ENCODE measurements around the gene NME9.

Gene NME9

GRCh38 chr3:138334608-138335007 lies 5.0 kb upstream of the NME9 start:
- DNase-seq (ENCODE audit: low read depth in 3 of 3) = no peak

- no peak for DNase-seq (ENCODE audit: low read depth in 3 of 3)
Observed at GRCh38 chr3:138332472-138333073, 2.9 kb upstream of the NME9 start.

GRCh38 chr3:138331143-138331894 lies 1.7 kb upstream of the NME9 start:
- no peak for DNase-seq (ENCODE audit: low read depth in 3 of 3)

DNA sequence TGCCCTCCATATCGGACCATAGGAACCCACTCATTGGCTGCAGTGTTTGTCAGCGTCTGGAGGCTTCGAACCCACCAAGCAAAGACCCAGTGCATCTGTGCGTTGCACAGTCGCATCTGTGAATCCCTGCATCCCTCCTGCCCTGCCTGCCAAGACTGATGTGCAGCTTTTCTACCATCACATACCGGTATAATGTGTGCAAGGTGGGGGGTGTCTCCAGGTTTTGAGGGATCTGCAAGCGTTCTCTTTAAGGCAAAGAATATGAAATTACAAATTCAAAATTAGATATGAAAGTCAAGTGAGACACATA lies 288 bp upstream of the NME9 start:
- no peak for DNase-seq (ENCODE audit: low read depth in 3 of 3)

GRCh38 chr3:138328341-138328740 lies 1.3 kb downstream of the NME9 start:
- DNase-seq (ENCODE audit: low read depth in 3 of 3) = no peak

GRCh38 chr3:138327831-138328230 lies 1.8 kb downstream of the NME9 start:
- DNase-seq (ENCODE audit: low read depth in 3 of 3) = no peak

DNA sequence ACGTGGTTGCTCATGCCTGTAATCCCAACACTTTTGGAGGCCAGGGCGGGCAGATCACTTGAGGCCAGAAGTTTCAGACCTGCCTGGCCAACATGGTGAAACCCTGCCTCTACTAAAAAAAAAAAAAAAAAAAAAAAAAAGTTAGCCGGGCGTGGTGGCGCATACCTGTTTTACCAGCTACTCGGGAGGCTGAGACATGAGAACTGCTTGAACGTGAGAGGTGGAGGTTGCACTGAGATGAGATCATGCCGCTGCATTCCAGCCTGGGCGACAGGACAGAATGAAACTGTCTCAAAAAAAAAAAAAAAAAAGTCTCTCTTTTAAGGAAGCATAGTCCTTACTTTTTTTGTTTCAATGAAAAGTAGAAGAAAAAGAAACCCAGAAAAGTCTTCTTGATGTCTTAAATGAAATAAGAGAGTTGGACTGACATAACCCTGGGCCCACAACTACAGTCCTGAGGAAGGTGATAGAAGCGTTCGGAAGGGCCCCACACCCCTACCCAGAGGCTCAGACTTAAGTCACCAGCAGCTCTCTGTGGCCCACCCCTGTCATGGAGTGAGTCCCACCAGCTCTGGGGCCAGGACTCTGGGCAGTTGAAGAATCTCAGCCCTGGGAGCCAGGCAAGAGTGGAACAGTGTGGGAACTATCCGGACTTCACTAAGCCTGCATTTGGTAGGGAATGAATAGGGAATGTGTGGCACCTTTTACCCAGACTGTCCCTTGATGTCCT lies 2.6 kb downstream of the NME9 start:
- DNase-seq (ENCODE audit: low read depth in 3 of 3) = no peak

DNA sequence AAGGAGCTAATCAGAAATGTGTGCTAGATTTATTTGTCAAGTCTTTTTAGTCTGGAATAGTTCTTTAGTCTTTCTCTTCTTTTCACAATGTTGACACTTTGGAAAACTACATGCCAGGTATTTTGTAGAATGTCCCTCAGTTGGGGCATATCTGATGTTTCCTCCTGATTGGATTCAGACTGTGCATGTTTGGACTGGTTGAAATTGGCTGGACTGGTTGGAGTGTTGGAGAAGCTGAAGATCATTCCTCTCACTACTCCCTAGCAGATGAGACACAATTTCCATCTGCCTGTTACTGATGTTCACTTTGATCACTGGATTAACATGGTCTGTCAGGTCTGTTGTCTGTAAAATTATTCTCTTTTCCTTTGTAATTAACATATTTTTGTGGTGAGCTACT lies 3.7 kb downstream of the NME9 start:
- DNase-seq (ENCODE audit: low read depth in 3 of 3) = no peak

DNA sequence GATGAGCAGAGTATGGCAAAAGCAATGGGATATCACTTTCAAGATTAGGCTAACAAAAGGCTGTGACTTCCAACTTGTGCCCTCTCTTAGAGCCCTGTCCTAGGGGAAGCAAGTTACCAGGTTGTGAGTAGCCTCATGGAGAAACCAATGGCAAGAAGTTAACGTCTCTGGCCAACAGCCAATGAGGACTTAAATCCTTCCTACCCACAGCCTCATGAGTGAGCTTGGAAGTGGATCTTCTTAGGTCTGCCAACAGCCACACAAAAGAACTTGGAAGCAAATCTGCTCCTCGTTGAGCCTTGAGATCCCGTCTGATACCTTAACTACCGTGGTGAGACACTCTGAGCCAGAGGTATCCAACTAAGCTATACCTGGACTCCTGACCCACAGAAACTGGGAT lies 5.7 kb downstream of the NME9 start:
- no peak for DNase-seq (ENCODE audit: low read depth in 3 of 3)

- DNase-seq (ENCODE audit: low read depth in 3 of 3) = no peak
Observed at GRCh38 chr3:138317687-138318086, 12.0 kb downstream of the NME9 start.

DNA sequence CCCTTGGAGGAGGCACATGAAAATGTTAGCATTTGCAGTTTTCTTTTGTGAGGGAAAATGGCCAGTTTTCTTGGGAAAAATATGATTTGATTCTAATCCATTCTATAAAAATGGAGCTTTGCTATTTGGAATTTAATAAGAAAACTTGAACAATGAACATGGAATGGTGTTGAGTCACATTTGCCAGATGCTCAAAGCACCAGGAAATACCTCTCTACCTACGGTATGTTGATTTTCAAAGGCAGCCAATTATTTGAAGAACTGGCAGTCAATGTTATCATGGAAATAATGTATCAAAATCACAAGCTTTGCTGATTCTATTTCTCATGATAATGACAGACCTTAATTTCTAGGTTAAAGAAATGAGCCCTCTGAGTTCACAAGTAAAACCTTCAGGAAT lies 14.9 kb downstream of the NME9 start:
- DNase-seq (ENCODE audit: low read depth in 3 of 3) = no peak

GRCh38 chr3:138310494-138310893 lies 19.2 kb downstream of the NME9 start:
- DNase-seq (ENCODE audit: low read depth in 3 of 3) = no peak

- DNase-seq (ENCODE audit: low read depth in 3 of 3) = no peak
Observed at GRCh38 chr3:138308783-138309182, 20.9 kb downstream of the NME9 start.

DNA sequence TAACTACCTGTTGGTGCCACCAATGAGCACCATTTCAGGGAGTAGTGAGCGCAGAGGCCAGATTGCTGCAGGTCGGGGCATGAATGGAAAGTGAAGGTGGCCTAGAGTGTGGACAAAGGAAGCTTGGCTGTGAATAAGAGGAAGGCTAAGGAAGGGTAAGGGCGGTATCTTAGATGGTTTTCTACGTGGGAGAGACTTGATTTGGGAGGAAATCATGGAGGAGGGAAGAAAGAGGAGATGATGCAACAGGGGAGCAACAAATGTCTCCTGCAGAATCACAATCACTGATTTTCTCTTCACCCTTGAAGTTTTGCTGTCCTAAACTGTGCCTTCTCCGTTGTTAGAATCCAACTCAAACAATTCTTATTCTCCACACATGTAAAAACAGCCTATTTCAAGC lies 21.8 kb downstream of the NME9 start:
- no peak for DNase-seq (ENCODE audit: low read depth in 3 of 3)

DNA sequence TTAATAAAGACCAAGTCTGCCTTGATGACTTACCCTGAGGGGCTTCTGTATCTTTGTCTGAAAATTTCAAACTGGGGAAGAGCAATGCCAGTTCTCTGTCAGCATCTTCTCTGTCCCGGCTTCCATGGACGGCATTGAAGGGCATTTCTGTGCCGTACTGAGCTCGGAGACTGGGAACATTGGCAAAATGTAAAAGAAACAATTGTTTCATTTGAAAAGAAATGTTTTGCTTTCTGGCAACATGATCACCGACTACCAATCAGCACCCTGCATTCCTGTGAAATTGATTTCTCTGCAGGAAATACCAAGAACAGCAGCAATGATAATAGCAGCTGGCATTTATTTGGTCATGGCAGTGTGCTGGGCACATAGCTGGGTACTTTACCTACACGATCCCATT lies 26.2 kb downstream of the NME9 start:
- DNase-seq (ENCODE audit: low read depth in 3 of 3) = no peak

GRCh38 chr3:138300647-138301046 lies 29.0 kb downstream of the NME9 start:
- DNase-seq (ENCODE audit: low read depth in 3 of 3) = no peak

GRCh38 chr3:138297876-138298275 lies 31.8 kb downstream of the NME9 start:
- DNase-seq (ENCODE audit: low read depth in 3 of 3) = no peak

- DNase-seq (ENCODE audit: low read depth in 3 of 3) = peak in 1 of 3 donors; percentile 10
Observed at GRCh38 chr3:138297059-138297607, 32.5 kb downstream of the NME9 start.

GRCh38 chr3:138296639-138297038 lies 33.0 kb downstream of the NME9 start:
- peak; percentile 12 to 25 (median 15) for DNase-seq (ENCODE audit: low read depth in 3 of 3)

DNA sequence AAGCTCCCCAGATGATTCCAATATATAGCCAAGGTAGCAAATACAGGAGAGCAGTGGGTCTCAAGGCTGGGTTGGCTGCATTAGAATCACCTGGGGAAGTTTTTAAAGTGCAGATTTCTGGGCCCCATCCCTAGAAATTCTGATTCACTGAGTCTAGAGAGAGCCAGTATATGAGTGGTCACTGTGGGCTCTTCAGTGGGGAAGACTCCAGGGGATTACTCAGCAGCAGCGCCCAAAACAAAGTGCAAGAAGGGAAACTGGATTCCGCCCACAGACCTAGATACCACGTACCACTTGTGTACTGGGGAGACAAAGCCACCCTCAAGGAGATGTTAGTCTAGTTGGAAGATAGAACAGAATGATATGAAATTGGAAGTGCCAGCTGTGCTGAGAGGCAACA lies 40.0 kb downstream of the NME9 start:
- peak in 1 of 3 donors; percentile 13 for DNase-seq (ENCODE audit: low read depth in 3 of 3)

DNA sequence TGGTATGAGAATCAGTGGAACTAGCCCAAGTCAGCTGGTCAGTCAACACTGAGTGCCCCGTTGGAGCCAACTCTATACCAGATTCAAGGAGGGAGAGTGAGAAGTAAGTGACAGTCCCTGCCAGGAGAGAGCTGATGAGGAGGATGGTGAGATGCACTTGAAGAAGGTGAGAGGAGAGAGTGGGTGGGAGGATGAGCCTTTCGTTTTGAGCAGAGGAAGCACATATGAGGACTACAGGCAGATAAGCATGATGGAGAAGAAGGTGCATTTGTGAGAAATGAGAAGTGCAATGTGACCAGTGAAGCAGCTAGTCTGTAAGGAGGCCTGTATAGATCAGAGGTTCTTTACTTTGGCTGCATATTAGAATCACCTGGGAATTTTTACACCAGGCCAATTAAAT lies 40.4 kb downstream of the NME9 start:
- no peak for DNase-seq (ENCODE audit: low read depth in 3 of 3)

GRCh38 chr3:138284957-138285477 lies 44.6 kb downstream of the NME9 start:
- DNase-seq (ENCODE audit: low read depth in 3 of 3) = no peak

- DNase-seq (ENCODE audit: low read depth in 3 of 3) = no peak
Observed at GRCh38 chr3:138284079-138284478, 45.6 kb downstream of the NME9 start.

Measured in stimulated activated CD4-positive, alpha-beta T cell treated with anti-CD3 and anti-CD28 coated beads, TNF-alpha, amount 100 ng/mL, for 48 hours (primary cell).